Upper lobe of left lung (tissue), 4 donors: ENCODE results near the gene FBP2.

Experiments
- EP300 ChIP-seq, 4 donors: sonication (generic); formaldehyde crosslinking; IDR thresholded peaks; one replicate each; pipeline ENCODE4 v1.5.1; 2017; ENCODE audit warnings: antibody characterized with exemption in 4 of 4, control low read depth in 2 of 4
- POLR2A ChIP-seq, 4 donors: fragments of 450-650 bp; IDR thresholded peaks; one replicate each; pipeline ENCODE4 v1.5.1; 2016 to 2017; ENCODE audit warnings: antibody characterized with exemption in 4 of 4, mild to moderate bottlenecking in 2 of 4
- TF ChIP-seq, protein P1 (sequence below), 6 experiments: fragments of 450-650 bp in 4 of 6; fragments of 200-600 bp in 2 of 6; sonication (generic) in 2 of 6; IDR thresholded peaks; one replicate each; pipeline ENCODE4 v1.5.1; 2016 to 2019; ENCODE audit warnings: antibody characterized with exemption in 6 of 6

DNA sequence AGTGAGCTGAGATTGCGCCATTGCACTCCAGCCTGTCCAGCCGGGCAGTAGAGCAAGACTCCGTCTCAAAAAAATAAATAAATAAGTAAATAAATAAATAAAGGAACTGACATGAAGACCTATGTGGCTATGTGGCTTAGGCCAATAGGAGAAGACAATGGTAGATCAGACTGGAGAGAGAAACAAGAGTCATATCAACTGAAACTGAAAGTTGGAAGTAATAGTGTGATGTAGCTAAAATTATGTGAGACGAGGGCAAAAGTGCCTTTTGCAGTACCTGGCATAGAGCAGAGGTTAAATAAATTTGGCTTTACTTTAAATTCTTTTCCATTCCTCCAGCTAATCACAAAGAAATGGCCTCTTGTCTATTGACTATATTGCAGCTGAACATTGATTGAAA, 7.3 kb downstream of the FBP2 start:
- TF ChIP-seq, protein P1, sequence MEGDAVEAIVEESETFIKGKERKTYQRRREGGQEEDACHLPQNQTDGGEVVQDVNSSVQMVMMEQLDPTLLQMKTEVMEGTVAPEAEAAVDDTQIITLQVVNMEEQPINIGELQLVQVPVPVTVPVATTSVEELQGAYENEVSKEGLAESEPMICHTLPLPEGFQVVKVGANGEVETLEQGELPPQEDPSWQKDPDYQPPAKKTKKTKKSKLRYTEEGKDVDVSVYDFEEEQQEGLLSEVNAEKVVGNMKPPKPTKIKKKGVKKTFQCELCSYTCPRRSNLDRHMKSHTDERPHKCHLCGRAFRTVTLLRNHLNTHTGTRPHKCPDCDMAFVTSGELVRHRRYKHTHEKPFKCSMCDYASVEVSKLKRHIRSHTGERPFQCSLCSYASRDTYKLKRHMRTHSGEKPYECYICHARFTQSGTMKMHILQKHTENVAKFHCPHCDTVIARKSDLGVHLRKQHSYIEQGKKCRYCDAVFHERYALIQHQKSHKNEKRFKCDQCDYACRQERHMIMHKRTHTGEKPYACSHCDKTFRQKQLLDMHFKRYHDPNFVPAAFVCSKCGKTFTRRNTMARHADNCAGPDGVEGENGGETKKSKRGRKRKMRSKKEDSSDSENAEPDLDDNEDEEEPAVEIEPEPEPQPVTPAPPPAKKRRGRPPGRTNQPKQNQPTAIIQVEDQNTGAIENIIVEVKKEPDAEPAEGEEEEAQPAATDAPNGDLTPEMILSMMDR (IDR thresholded peaks at IDR 0.05) = no peak
- no peak for TF ChIP-seq EP300 (IDR thresholded peaks at IDR 0.05)
- no peak for TF ChIP-seq POLR2A (IDR thresholded peaks at IDR 0.05)
